GM21576 (cell line): ENCODE results near the gene GNL2.
"Not testable (repeated sequence)": the region's sequence is repeated elsewhere in the genome, so short reads cannot be mapped to it uniquely, and the experiment has no call there.

Source experiments
- ATAC-seq: cut with Tn5 transposase; IDR thresholded peaks from one replicate; pipeline ENCODE4 v1.9.1; 2021; ENCODE audit warnings: mild to moderate bottlenecking, moderate library complexity; ENCODE audit not compliant: unreplicated experiment

GNL2 gene

GRCh38 chr1:37609002-37609401 is 13.3 kb upstream of the GNL2 start:
- no peak for ATAC-seq

GRCh38 chr1:37606481-37607263 is 10.9 kb upstream of the GNL2 start:
- no peak for ATAC-seq

DNA sequence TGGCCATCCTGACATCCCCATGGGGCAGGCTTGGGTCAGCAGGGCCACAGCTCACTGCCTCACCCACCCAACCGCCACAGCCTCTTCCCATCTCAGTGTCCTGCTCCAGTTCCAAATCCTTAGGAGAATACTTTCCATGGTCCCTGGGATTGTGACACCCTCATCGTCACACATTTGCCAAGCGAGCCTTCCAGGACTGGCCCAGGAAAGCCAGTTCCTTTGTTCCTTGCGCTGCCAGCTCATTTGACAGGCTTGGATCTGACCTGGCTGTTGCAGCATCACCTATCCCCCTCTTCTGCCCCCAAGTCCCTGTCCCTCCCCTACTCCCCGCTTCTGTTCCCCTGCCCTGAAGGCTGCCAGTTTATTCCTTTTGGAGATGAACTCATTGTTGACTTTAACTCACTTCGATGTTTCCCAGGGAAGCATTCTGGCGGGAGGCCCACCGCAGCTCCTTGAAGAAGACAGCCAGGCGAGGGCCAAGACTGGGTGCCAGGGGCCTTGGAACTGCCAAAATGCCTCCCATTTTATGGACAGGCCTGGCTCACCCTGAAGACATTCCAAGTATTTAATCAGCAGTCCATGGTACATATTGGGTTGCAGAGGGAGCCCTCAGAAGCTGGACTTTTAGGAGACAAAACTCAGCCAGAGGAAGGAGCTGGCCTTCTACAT is 10.2 kb upstream of the GNL2 start:
- no peak for ATAC-seq

DNA sequence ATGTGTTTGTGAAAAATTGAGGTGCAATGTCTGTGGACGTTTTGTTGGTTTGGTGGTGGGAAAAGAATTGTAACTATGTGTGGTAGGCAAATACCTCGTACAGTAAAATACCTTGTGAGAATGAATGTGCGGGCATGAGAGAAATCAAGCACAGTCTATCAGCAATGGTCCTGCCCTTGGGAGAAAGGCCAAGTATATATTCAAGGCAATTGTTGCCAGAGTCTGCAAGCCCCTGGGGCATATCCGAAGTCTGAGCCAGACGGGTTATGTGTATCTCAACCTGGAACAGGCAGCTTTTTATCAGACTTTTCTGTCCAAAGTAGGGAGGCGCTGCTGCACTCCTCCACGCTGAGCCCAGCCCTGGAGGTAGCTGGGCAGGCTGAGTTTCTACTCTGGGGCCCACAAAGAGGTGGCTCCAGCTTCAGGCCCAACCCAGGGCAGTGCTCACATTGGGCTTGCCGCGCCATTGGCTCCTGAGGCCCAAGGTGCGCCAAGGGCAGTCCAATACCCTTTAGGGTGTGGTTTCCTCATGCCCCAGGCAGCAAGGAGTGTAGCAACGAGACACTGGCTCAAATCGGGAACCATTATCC is 9.4 kb upstream of the GNL2 start:
- ATAC-seq = no peak

DNA sequence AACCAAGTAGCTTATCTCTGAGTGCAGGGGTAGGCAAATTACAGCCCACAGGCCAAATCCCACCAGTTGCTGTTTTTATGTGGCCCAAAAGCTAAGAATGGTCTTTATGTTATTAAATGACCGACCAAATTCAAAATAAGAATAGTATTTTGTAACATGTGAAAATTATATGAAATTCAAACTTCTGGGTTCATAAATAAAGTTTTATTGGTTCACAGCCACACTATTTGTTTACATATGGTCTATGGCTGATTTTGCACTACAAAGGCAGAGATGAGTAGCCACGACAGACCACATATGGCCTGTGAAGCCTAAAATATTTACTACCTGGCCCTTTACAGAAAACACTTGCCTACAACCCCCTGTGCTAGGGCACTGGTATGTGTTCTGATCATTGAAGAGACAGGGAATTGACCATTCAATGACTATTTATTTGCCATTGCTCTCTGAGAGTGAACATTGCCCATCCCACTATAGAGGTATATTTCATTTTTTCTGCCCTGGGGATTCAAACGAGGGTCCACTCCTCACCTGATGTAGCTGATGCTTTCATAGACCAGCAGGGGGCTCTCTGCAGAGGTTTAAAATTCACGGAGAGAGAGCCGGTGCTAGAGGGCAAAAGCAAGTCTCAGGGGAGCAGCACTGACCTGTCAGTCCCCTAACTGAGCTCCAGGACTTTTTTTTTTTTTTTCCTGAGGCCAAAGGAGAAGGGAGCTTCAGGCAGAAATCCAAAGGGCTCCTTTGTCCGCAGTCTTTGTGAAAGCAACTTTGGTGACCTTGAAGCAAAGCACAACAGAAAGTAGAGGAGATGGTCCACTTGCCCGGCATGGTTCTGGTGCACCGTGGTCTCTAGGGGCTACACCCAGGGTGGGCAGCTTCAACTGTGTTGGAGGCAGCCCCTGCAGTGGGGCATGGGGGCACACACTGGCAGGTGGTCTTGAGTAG is 7.3 kb upstream of the GNL2 start:
- no peak for ATAC-seq

DNA sequence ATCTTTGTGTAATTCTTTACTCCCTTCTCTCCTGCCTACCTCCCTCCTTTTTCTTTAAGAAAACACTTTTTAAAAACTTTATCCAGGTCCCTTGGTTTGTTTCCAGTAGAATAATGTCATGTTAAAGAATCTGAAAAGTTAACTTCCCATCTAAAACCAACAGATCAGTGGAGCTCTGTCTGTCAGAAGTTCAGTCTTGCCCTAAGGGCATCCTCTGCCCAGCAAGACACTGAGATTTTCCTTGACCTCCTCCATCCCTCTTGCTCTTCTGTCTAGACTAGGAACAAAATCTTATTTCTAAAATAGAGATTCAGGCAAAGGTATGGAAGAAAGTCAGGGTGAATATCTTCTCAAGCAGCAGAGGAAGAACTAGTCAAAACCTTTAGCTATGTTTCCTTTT is 5.7 kb upstream of the GNL2 start:
- ATAC-seq = no peak

GRCh38 chr1:37599940-37600339 is 4.2 kb upstream of the GNL2 start:
- ATAC-seq = no peak

DNA sequence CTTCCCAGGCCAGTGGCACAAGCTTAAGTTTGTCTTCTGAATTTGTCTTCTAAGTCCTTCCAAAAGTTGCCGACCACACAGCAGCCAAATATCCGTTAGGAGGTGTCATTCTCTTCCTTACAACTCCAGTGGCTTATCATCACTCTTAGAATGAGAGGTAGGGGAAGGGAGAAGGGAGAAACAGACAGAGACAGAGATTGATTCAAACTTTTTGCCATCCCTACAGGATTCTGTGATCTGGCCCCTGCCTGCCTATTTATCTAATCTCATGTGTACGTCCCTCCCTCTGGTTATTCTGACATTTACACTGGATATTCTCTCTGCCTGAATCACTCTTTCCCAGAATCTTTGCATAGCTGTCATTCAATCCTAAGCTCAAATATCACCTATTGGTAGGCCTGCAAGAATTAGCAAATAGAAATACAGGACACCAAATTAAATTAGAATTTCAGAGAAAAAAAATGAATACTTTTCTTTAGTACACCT is 488 bp upstream of the GNL2 start:
- ATAC-seq = no peak

- ATAC-seq = no peak
Observed at GRCh38 chr1:37593726-37594125, 2.0 kb downstream of the GNL2 start.

GRCh38 chr1:37588939-37589338 is 6.8 kb downstream of the GNL2 start:
- ATAC-seq = no peak

DNA sequence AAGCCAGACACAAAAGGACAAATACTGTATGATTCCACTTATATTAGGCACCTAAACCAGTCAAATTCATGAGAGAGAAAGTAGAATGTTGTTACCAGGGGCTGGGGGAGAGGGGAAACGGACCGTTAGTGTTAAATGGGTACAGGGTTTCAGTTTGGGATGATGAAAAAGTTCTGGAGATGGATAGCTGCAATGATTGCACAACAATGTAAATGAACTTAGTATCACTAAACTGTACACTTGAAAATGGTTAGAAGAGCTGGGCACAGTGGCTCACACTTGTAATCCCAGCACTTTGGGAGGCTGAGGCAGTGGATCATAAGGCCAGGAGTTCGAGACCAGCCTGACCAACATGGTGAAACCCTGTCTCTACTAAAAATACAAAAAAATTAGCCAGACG is 11.2 kb downstream of the GNL2 start:
- not testable (repeated sequence) for ATAC-seq

DNA sequence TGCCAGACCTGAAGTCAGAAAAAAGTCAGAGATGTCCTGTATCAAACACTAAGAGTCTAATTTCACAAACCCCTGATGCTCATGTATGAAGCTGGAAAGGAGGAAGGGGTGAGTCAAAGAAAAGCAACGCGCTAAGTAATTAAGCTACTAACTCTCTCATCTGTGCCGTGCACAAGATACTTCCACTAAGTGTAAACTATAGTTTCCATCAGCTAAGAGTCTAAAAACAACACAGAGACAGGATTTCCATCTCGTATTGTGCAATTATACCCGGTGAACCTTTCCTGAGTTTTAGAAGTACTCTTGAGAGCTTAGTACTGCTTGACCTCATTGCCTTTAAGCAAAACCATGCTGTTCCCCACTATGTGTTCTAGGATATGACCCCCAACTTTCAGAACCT is 20.0 kb downstream of the GNL2 start:
- no peak for ATAC-seq

GRCh38 chr1:37574834-37575480 is 20.8 kb downstream of the GNL2 start:
- ATAC-seq = no peak

DNA sequence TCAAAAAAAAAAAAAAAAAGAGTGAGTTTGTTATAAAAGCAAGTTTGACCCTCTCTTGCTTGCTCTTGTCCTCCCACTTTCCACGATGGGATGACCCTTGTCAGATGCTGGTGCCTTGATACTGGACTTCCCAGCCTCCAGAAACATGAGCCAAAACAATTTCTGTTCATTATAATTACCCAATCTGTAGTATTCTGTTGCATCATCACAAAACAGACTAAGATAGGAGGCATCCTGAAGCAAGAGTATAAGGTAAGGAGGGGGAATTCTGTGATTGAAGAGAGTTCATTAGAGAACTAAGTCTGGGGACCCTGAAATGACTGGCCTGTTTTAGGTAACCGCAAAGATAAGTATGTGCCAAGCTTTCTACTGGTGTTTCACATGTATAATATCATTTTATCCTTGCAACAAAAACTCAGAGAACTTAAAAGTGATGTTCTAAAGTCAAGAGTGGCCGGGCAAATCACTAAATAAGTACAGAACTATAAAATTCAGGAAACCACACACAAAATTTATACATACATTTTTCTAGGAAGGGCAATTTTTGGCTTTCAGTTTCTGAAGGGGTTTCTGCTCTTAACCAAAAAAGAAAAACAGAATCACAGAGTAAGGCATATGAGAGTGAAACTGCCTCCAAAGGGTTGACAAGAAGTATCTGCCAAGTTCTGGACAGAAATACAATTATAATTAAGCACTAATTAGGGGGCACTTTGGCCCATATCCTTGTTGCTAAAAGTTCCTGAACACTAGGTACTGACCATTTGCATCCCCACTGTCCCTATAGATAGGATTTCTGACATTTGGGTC is 25.0 kb downstream of the GNL2 start:
- ATAC-seq = no peak

GRCh38 chr1:37567023-37567422 is 28.7 kb downstream of the GNL2 start:
- ATAC-seq = no peak

DNA sequence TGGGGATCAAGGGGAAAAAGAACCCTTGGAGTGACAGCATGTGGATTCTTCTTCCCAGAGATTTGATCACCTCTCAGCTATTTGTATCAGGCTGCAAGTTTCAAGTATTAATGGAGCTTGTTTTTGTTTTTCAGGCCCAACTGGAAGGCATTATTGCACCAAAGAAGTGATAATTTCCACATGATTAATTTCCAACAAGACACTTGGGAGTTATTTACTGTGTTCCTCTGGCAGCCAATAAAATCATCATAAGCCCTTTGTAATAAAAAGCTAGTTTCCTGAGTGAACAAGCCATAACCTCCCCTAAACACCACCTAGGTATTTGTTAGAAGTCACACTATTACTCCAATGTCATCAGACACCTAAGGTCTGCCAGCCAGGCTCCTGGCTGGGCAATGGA is 30.8 kb downstream of the GNL2 start:
- no peak for ATAC-seq

DNA sequence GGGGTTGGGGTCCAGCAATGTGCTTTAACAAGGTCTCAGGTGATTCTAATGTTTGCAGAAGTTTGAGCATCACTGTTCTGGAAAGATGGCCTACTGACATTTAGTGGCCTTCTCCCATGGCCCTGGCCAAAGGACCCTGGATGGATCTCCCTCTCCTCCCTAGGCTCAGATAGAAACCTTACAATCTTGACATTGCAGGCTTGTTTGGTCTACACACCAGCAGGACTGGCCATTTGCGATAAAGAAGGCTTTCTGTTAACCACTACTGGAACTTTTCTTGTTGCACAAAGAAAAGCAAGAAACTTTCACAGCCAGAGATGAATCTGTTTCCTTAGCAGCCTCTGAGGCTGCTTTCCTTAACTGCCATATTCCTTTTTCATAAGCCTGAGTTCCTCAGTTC is 32.8 kb downstream of the GNL2 start:
- ATAC-seq = no peak

DNA sequence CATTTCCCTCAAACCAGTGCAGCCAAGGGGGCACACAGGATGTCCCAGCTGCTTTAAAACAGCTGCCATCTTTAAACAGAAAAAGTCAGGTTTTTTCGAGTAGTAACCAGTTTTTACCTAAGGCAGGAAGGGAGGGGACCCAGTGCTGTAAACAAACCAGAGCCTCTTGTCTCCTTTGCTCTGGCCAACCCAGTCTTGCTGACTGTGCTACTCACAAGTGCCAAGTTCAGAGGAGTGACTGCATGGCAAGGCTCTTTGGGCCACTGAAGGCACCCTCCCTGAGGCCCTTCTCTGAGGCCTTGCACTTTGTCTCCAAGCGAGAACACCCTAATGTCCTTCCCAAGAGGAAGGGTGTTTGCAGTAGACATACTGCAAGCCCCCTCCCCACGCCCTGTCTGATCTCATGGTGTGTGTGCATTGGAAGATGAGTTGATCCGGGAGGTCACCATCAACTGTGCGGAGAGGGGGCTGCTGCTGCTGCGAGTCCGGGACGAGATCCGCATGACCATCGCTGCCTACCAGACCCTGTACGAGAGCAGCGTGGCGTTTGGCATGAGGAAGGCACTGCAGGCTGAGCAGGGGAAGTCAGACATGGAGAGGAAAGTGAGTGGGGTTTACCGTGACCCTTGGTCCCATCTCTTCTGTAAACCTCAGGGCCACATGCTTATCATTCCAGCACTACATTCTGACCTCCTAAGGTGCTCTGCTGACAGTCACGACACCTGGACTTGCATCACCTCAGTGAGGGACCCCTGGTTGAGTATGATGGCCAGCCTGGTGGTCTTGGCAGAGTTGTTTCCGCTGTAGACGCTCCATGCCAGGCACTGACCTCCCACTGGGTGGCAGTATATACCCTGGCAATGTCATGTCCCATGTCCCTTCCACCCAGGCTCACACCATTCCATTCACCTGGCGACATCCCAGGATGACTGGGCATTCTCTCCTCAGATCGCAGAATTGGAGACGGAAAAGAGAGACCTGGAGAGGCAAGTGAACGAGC is 34.3 kb downstream of the GNL2 start:
- no peak for ATAC-seq
